ENCODE measurements around the gene DHRS4. TPM values are rescaled to one million over a fixed set of nuclear protein-coding genes. Genes with fewer than 3 reads are reported as not detected.
A peak's percentile ranks its signal among the peaks of the same experiment; 100 is the strongest.

Gene DHRS4
- total and polyA plus RNA-seq, 9 of the 15 experiments (the other 6 are each of a cell fraction or from before 2014, with no cell fraction given), result 0.51 to 35.9 (median 10.1) TPM

DNA sequence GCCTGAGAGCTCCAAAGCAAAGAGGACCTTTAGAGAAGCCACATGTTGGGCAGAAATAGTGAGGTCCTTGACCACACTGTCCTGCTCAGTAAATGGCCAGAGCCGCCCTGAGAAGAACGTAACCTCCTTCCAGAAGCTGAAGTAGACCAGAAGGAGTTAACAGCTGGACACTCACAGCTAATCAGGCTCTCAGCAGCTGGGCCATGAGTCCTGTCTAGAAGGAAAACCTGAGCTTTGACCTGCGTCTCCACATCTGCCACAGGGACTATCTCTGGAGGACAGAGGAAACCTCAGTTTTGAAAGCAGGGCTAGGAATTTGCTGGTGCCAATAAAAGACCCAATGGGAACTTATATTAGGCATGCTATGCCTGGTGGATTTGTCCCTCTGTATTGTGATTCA lies 12.3 kb upstream of the DHRS4 start:
- H3K4me3 ChIP-seq, result no peak overlapping the region
- intact Hi-C loops (cut with micrococcal nuclease) (no loop called here), in situ Hi-C loops (cut with MboI) (no loop called here)
- ATAC-seq (peak; percentile 68), FAIRE-seq (peak; percentile 48), DNase-seq (ENCODE audit: extremely low read depth in 1 of 4, low spot score in 3 of 4) (peak in 2 of 4 experiments; percentile 23 to 41)
- no peak overlapping the region for H3K9ac ChIP-seq (ENCODE audit: insufficient read depth in 1 of 2, low read depth in 2 of 2, low read length in 2 of 2)
- no peak overlapping the region for H2AFZ ChIP-seq (ENCODE audit: low read depth, low read length)
- 0 out of 3 replicates have a peak, but pooled peaks cover 9% of the 10 kb centered on the region for H3K36me3 ChIP-seq (ENCODE audit: control insufficient read depth, insufficient read depth, low read length)
- 7% methylated on average over 3 of the region's 3 CpGs for WGBS (ENCODE audit: insufficient coverage, low coverage, missing lambda C conversion rate)
- no peaks in the 10 kb centered on the region for H3K9me1 ChIP-seq (ENCODE audit: control insufficient read depth, insufficient read depth, low read length)
- H3K79me2 ChIP-seq (ENCODE audit: control insufficient read depth, insufficient read depth, low read length), result no peaks in the 10 kb centered on the region; the same call in 2 of the 3 replicates
- no peaks in the 10 kb centered on the region for H4K20me1 ChIP-seq (replicated peaks; ENCODE audit: control insufficient read depth, insufficient read depth, low read length)
- H3K9me3 ChIP-seq (replicated peaks; ENCODE audit: control insufficient read depth, insufficient read depth, low read depth, low read length), result no peaks in the 10 kb centered on the region
- peaks cover 4 to 42% of the 10 kb centered on the region in 2 experiments; a peak in 3 of 5 replicates for H3K4me1 ChIP-seq (replicated peaks in 1 of 2; ENCODE audit: control insufficient read depth in 2 of 2, insufficient read depth in 2 of 2, low read length in 2 of 2)
- H3K27me3 ChIP-seq (ENCODE audit: control insufficient read depth in 2 of 2, insufficient read depth in 2 of 2, low read length in 2 of 2), result no peaks in the 10 kb centered on the region
- ChIA-PET CTCF (ENCODE audit: low intra/inter-chr PET ratio) (interaction anchor here (0.6 kb wide), 1 partner anchor 354 kb away, joined by 3 read pairs; no protein-coding TSS in a partner anchor), POLR2A (interaction anchor here (0.6 to 1.0 kb wide), 3 partner anchors 19 to 215 kb away, joined by 3 to 4 read pairs (median 3); no protein-coding TSS in a partner anchor)
- peak overlapping the region; percentile 32; the same call in 1 of the 3 replicates for H3K27ac ChIP-seq (ENCODE audit: extremely low read depth, low read depth, low read length)
- peak overlapping the region; percentile 19; the same call in 1 of the 2 replicates for H3K4me2 ChIP-seq (ENCODE audit: insufficient read depth, low read length)
- BruUV-seq (replicated peaks), result no TSS peak
- TF ChIP-seq KLF16 (IDR thresholded peaks at IDR 0.05), result peak; percentile 74; the same call in 1 of the 2 replicates
- TF ChIP-seq RCOR1 (IDR thresholded peaks at IDR 0.05; ENCODE audit: borderline replicate concordance in 1 of 2, low read depth in 2 of 2, low read length in 2 of 2), result peak in 1 of 2 experiments; percentile 51; a peak in 2 of 4 replicates
- no peak for TF ChIP-seq SMARCA4 (IDR thresholded peaks at IDR 0.05)
- TF ChIP-seq DPF2 (IDR thresholded peaks at IDR 0.05), result 0 out of 2 replicates have a peak, but pooled peaks have one; percentile 15
- TF ChIP-seq POU5F1 (IDR thresholded peaks at IDR 0.05; ENCODE audit: borderline replicate concordance, low read depth, low read length, partially characterized antibody), result no peak
- TF ChIP-seq RBM34 (IDR thresholded peaks at IDR 0.05; ENCODE audit: borderline replicate concordance, insufficient read depth, low read length), result no peak
- TF ChIP-seq DEAF1 (CRISPR knock-in tag; IDR thresholded peaks at IDR 0.05), result no peak
- no peak for TF ChIP-seq NFIX (CRISPR knock-in tag; IDR thresholded peaks at IDR 0.05; ENCODE audit: low read depth)
- TF ChIP-seq, protein P1, sequence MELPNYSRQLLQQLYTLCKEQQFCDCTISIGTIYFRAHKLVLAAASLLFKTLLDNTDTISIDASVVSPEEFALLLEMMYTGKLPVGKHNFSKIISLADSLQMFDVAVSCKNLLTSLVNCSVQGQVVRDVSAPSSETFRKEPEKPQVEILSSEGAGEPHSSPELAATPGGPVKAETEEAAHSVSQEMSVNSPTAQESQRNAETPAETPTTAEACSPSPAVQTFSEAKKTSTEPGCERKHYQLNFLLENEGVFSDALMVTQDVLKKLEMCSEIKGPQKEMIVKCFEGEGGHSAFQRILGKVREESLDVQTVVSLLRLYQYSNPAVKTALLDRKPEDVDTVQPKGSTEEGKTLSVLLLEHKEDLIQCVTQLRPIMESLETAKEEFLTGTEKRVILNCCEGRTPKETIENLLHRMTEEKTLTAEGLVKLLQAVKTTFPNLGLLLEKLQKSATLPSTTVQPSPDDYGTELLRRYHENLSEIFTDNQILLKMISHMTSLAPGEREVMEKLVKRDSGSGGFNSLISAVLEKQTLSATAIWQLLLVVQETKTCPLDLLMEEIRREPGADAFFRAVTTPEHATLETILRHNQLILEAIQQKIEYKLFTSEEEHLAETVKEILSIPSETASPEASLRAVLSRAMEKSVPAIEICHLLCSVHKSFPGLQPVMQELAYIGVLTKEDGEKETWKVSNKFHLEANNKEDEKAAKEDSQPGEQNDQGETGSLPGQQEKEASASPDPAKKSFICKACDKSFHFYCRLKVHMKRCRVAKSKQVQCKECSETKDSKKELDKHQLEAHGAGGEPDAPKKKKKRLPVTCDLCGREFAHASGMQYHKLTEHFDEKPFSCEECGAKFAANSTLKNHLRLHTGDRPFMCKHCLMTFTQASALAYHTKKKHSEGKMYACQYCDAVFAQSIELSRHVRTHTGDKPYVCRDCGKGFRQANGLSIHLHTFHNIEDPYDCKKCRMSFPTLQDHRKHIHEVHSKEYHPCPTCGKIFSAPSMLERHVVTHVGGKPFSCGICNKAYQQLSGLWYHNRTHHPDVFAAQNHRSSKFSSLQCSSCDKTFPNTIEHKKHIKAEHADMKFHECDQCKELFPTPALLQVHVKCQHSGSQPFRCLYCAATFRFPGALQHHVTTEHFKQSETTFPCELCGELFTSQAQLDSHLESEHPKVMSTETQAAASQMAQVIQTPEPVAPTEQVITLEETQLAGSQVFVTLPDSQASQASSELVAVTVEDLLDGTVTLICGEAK (IDR thresholded peaks at IDR 0.05), result no peak
- TF ChIP-seq, protein P1 (CRISPR knock-in tag; IDR thresholded peaks at IDR 0.05), result no peak
- peak; percentile 80 for TF ChIP-seq TAL1 (IDR thresholded peaks at IDR 0.05)
- TF ChIP-seq NCOR1 (IDR thresholded peaks at IDR 0.05), result peak; percentile 63
- TF ChIP-seq SMAD4 (CRISPR knock-in tag; conservative IDR thresholded peaks at IDR 0.05), result peak; percentile 55
- TF ChIP-seq CBFA2T3 (IDR thresholded peaks at IDR 0.05), result peak; percentile 88
